ENCODE results near the gene BRPF1.

- no peak for TF ChIP-seq CTCF (IDR thresholded peaks at IDR 0.05 in 2 of 3, conservative IDR thresholded peaks at IDR 0.05 in 1 of 3; ENCODE audit: control insufficient read depth in 2 of 3, extremely low read depth in 1 of 3, insufficient read depth in 1 of 3, low read depth in 3 of 3, low read length in 3 of 3)
- TF ChIP-seq MXI1 (IDR thresholded peaks at IDR 0.05; ENCODE audit: low read depth, low read length): no peak
- no peak for TF ChIP-seq JUND (IDR thresholded peaks at IDR 0.05; ENCODE audit: low read depth, low read length)
- no peak for TF ChIP-seq E2F4 (IDR thresholded peaks at IDR 0.05; ENCODE audit: low read depth, low read length)
- no peak for TF ChIP-seq EZH2 (IDR thresholded peaks at IDR 0.05; ENCODE audit: borderline replicate concordance, control insufficient read depth, low read depth, low read length)
- TF ChIP-seq TARDBP (IDR thresholded peaks at IDR 0.05; ENCODE audit: borderline replicate concordance): no peak
Measured at GRCh38 chr3:9791127-9791526, 59.6 kb downstream of the BRPF1 start.

All from GM12878 (cell line).